Thoracic aorta (tissue), 2 donors: ENCODE results near the gene DHX16. TPM values are rescaled to one million over a fixed set of nuclear protein-coding genes. Genes with fewer than 3 reads are reported as not detected.
"Not testable (repeated sequence)": the region's sequence is repeated elsewhere in the genome, so short reads cannot be mapped to it uniquely, and the experiment has no call there.

Experiments used
- ATAC-seq: fragments of 150-250 bp; one replicate; pipeline ENCODE4 v1.8.0; 2017; ENCODE audit warnings: low read depth; ENCODE audit not compliant: insufficient number of reproducible peaks, low FRiP score
- DNase-seq: peaks from one replicate; pipeline ENCODE4 v3.0.0-alpha.2; 2020; ENCODE audit warnings: low spot score
- H3K27ac ChIP-seq, 2 donors: fragments of 200-600 bp; sonication (generic); 1 replicate in 1 of 2; 2 replicates in 1 of 2; pipeline ENCODE4 v1.5.1; 2016; ENCODE audit warnings: mild to moderate bottlenecking in 2 of 2, moderate library complexity in 2 of 2
- H3K27me3 ChIP-seq: fragments of 200-600 bp; sonication (generic); replicated peaks from 2 replicates; pipeline ENCODE4 v1.6.0; 2016; ENCODE audit warnings: mild to moderate bottlenecking; ENCODE audit not compliant: insufficient read depth
- H3K36me3 ChIP-seq: fragments of 200-600 bp; sonication (generic); one replicate; pipeline ENCODE4 v1.5.1; 2016
- H3K4me1 ChIP-seq, 2 donors: fragments of 200-600 bp; sonication (generic); 1 replicate in 1 of 2; 2 replicates in 1 of 2; pipeline versions ENCODE4 v1.5.1 to v1.6.0; 2016; ENCODE audit warnings: low read depth in 2 of 2, mild to moderate bottlenecking in 1 of 2; ENCODE audit not compliant: control insufficient read depth in 1 of 2
- H3K4me3 ChIP-seq: fragments of 200-600 bp; sonication (generic); 2 replicates; pipeline ENCODE4 v1.5.1; 2016; ENCODE audit warnings: mild to moderate bottlenecking
- H3K9me3 ChIP-seq: fragments of 200-600 bp; sonication (generic); 2 replicates; pipeline ENCODE4 v1.5.1; 2016
- CTCF ChIP-seq: fragments of 200-600 bp; sonication (generic); IDR thresholded peaks from one replicate; pipeline ENCODE4 v1.5.1; 2019; ENCODE audit warnings: antibody characterized with exemption
- total RNA-seq, 2 donors: library from RNA; depleted of rRNA; stranded (reverse); fragments of >200 nt; gene quantifications; one replicate each; pipeline versions ENCODE4 v1.1.0 to v1.2.3, GENCODE V29; 2016

Gene DHX16
- 10 to 100 TPM; 27.4 to 55.2 TPM for total RNA-seq

GRCh38 chr6:30672445-30673253 is at the start of gene DHX16:
Gene DHX16 (minus strand): TSS chr6:30673006. CDS start chr6:30672841, 165 bp downstream.
- Histone ChIP-seq H3K9me3 (no peaks in the 10 kb centered on the region), H3K4me3 (peak within 1 kb of the TSS; percentile 84), H3K27ac (peak within 1 kb of the TSS; percentile 61 to 69), H3K27me3 (no peaks in the 10 kb centered on the region), H3K36me3 (peaks cover 31% of the 10 kb centered on the region), H3K4me1 (peaks cover 9 to 22% of the 10 kb centered on the region in 2 donors)
- peak; percentile 81 for TF ChIP-seq CTCF
- ATAC-seq (peak; percentile 62), DNase-seq (peak; percentile 91)

GRCh38 chr6:30722025-30722279 is 49.1 kb upstream of the DHX16 start:
- not testable (repeated sequence) for DNase-seq, H3K27me3 ChIP-seq, H3K9me3 ChIP-seq, ATAC-seq
- Histone ChIP-seq H3K4me3 (peak overlapping the region; percentile 93), H3K4me1 (peaks cover 21 to 60% of the 10 kb centered on the region in 2 donors), H3K27ac (peak overlapping the region; percentile 81 to 92), H3K36me3 (peaks cover 33% of the 10 kb centered on the region)

GRCh38 chr6:30721198-30722024 is 48.6 kb upstream of the DHX16 start:
- DNase-seq (peak; percentile 58), ATAC-seq (peak; percentile 29)
- peak; percentile 45 for TF ChIP-seq CTCF
- peaks cover 30% of the 10 kb centered on the region for H3K36me3 ChIP-seq
- peak overlapping the region; percentile 92 for H3K27ac ChIP-seq
- H3K27me3 ChIP-seq: no peaks in the 10 kb centered on the region
- peaks cover 21 to 63% of the 10 kb centered on the region in 2 donors for H3K4me1 ChIP-seq
- H3K4me3 ChIP-seq: peak overlapping the region; percentile 93
- no peaks in the 10 kb centered on the region for H3K9me3 ChIP-seq

- DNase-seq (no peak), ATAC-seq (no peak)
- Histone ChIP-seq H3K27me3 (no peaks in the 10 kb centered on the region), H3K27ac (peak overlapping the region; percentile 92), H3K4me3 (peak overlapping the region; percentile 93), H3K4me1 (peaks cover 18 to 65% of the 10 kb centered on the region in 2 donors), H3K36me3 (peaks cover 27% of the 10 kb centered on the region), H3K9me3 (no peaks in the 10 kb centered on the region)
- TF ChIP-seq CTCF: no peak
Observed at GRCh38 chr6:30720738-30721197, 48.0 kb upstream of the DHX16 start.

GRCh38 chr6:30719791-30720737 is 47.3 kb upstream of the DHX16 start, which contains the start of gene TUBB:
Gene TUBB (plus strand): TSS chr6:30720352. CDS start chr6:30720507, 155 bp downstream.
- peak within 1 kb of the TSS; percentile 92 for H3K27ac ChIP-seq
- DNase-seq (peak; percentile 87), ATAC-seq (peak; percentile 37)
- no peak for TF ChIP-seq CTCF
- peak within 1 kb of the TSS; percentile 93 for H3K4me3 ChIP-seq
- peaks cover 22% of the 10 kb centered on the region for H3K36me3 ChIP-seq
- H3K9me3 ChIP-seq: no peaks in the 10 kb centered on the region
- no peaks in the 10 kb centered on the region for H3K27me3 ChIP-seq
- peaks cover 11 to 58% of the 10 kb centered on the region in 2 donors for H3K4me1 ChIP-seq
